OCI-LY3 (cell line): Measurements from ENCODE around the gene MAST1.
"Not testable (repeated sequence)": the region's sequence is repeated elsewhere in the genome, so short reads cannot be mapped to it uniquely, and the experiment has no call there.

ENCODE experiments used
- H2AFZ ChIP-seq: fragments of 200-600, 300-600 bp; shearing (Covaris generic); 2 replicates; pipeline ENCODE4 v1.6.0; 2014; ENCODE audit warnings: antibody characterized with exemption, low read depth, low read length
- H3K27ac ChIP-seq: fragments of 200-600, 300-600 bp; sonication (generic); 2 replicates; pipeline ENCODE4 v1.5.1; 2014; ENCODE audit warnings: mild to moderate bottlenecking, low read length, moderate library complexity, mixed read lengths
- H3K27me3 ChIP-seq: fragments of 200-600, 300-600 bp; sonication (generic); 2 replicates; pipeline ENCODE4 v1.6.1; 2014; ENCODE audit warnings: low read depth, low read length, mixed read lengths
- H3K36me3 ChIP-seq: fragments of 200-600, 300-600 bp; sonication (generic); replicated peaks from 2 replicates; pipeline ENCODE3; 2014; ENCODE audit warnings: low read depth, low read length, mixed read lengths
- H3K4me1 ChIP-seq: fragments of 300-600, 200-600 bp; sonication (generic); 2 replicates; pipeline ENCODE4 v1.6.1; 2014; ENCODE audit warnings: low read length, mixed read lengths
- H3K4me2 ChIP-seq: fragments of 200-600, 300-600 bp; sonication (generic); 2 replicates; pipeline ENCODE4 v1.6.1; 2014; ENCODE audit warnings: low read length, mixed read lengths
- H3K4me3 ChIP-seq: fragments of 300-600, 200-600 bp; sonication (generic); 2 replicates; pipeline ENCODE4 v1.5.1; 2014; ENCODE audit warnings: antibody characterized with exemption, mild to moderate bottlenecking, low read length, moderate library complexity
- H3K79me2 ChIP-seq: fragments of 300-600, 200-600 bp; shearing (Covaris generic); 2 replicates; pipeline ENCODE4 v1.6.1; 2014; ENCODE audit warnings: mild to moderate bottlenecking, low read length, mixed read lengths
- H3K9ac ChIP-seq: fragments of 300-600, 200-600 bp; shearing (Covaris generic); 2 replicates; pipeline ENCODE4 v1.6.0; 2014; ENCODE audit warnings: mild to moderate bottlenecking, low read length, moderate library complexity
- H3K9me3 ChIP-seq: fragments of 200-600, 300-600 bp; shearing (Covaris generic); 2 replicates; pipeline ENCODE4 v1.6.1; 2014; ENCODE audit warnings: low read length, mixed read lengths; ENCODE audit not compliant: insufficient read depth
- H4K20me1 ChIP-seq: fragments of 200-600, 300-600 bp; sonication (generic); 2 replicates; pipeline ENCODE4 v1.6.1; 2016; ENCODE audit warnings: low read length, mixed read lengths; ENCODE audit not compliant: insufficient read depth
- CTCF ChIP-seq: fragments of 200-600, 300-600 bp; sonication (generic); IDR thresholded peaks from 2 replicates; pipeline ENCODE4 v1.5.1; 2014; ENCODE audit warnings: antibody characterized with exemption, low read length, low read depth
- EZH2phosphoT487 ChIP-seq: fragments of 200-600 bp; shearing (Covaris generic); IDR thresholded peaks from 2 replicates; pipeline ENCODE4 v1.6.1; 2018; ENCODE audit warnings: antibody characterized with exemption, mixed run types, low read depth

The MAST1 gene

GRCh38 chr19:12802267-12803106 is 35.8 kb upstream of the MAST1 start:
- Histone ChIP-seq H3K4me2 (peak overlapping the region; percentile 92), H3K27ac (no peak overlapping the region), H3K9me3 (no peaks in the 10 kb centered on the region), H3K4me3 (peak overlapping the region; percentile 91), H3K27me3 (no peaks in the 10 kb centered on the region), H3K36me3 (peaks cover 14% of the 10 kb centered on the region), H4K20me1 (no peaks in the 10 kb centered on the region), H3K9ac (peak overlapping the region; percentile 96), H3K4me1 (peaks cover 24% of the 10 kb centered on the region), H3K79me2 (peaks cover 32% of the 10 kb centered on the region), H2AFZ (peak overlapping the region; percentile 86)
- no peak for TF ChIP-seq EZH2phosphoT487

GRCh38 chr19:12804051-12804450 is 34.3 kb upstream of the MAST1 start:
- Histone ChIP-seq H2AFZ (no peak overlapping the region), H3K9ac (no peak overlapping the region), H3K36me3 (peaks cover 20% of the 10 kb centered on the region), H3K4me3 (no peak overlapping the region), H3K4me1 (peaks cover 24% of the 10 kb centered on the region), H3K4me2 (no peak overlapping the region), H4K20me1 (no peaks in the 10 kb centered on the region), H3K27me3 (no peaks in the 10 kb centered on the region), H3K27ac (no peak overlapping the region), H3K79me2 (peaks cover 32% of the 10 kb centered on the region), H3K9me3 (no peaks in the 10 kb centered on the region)
- TF ChIP-seq EZH2phosphoT487: no peak

GRCh38 chr19:12806242-12807081 is 31.9 kb upstream of the MAST1 start, which contains the start of gene RNASEH2A:
TSS of gene RNASEH2A (plus strand) at chr19:12806584. CDS start at chr19:12806674, 90 bp downstream.
- Histone ChIP-seq H3K27me3 (no peaks in the 10 kb centered on the region), H3K4me3 (peak within 1 kb of the TSS; percentile 87), H3K4me1 (peaks cover 16% of the 10 kb centered on the region), H3K79me2 (peaks cover 12% of the 10 kb centered on the region), H3K9ac (peak within 1 kb of the TSS; percentile 82), H3K9me3 (no peaks in the 10 kb centered on the region), H4K20me1 (no peaks in the 10 kb centered on the region), H2AFZ (peak within 1 kb of the TSS; percentile 95), H3K36me3 (peaks cover 17% of the 10 kb centered on the region), H3K27ac (peak within 1 kb of the TSS; percentile 41), H3K4me2 (peak within 1 kb of the TSS; percentile 95)
- no peak for TF ChIP-seq CTCF
- TF ChIP-seq EZH2phosphoT487: no peak

GRCh38 chr19:12815088-12815487 is 23.2 kb upstream of the MAST1 start:
- Histone ChIP-seq H3K4me1 (peaks cover 10% of the 10 kb centered on the region), H3K9ac (no peak overlapping the region), H4K20me1 (no peaks in the 10 kb centered on the region), H3K27me3 (no peaks in the 10 kb centered on the region), H3K79me2 (no peaks in the 10 kb centered on the region), H3K9me3 (no peaks in the 10 kb centered on the region), H3K36me3 (peaks cover 21% of the 10 kb centered on the region), H2AFZ (no peak overlapping the region), H3K4me3 (no peak overlapping the region), H3K4me2 (no peak overlapping the region), H3K27ac (no peak overlapping the region)
- TF ChIP-seq CTCF (no peak), EZH2phosphoT487 (no peak)

GRCh38 chr19:12817188-12817587 is 21.1 kb upstream of the MAST1 start:
- not testable (repeated sequence) for H2AFZ ChIP-seq, H3K4me3 ChIP-seq, H3K79me2 ChIP-seq, H4K20me1 ChIP-seq, H3K4me2 ChIP-seq, H3K27me3 ChIP-seq, H3K27ac ChIP-seq, H3K9me3 ChIP-seq, H3K9ac ChIP-seq
- Histone ChIP-seq H3K36me3 (peaks cover 15% of the 10 kb centered on the region), H3K4me1 (peaks cover 10% of the 10 kb centered on the region)

- H2AFZ ChIP-seq, H3K9ac ChIP-seq, H3K9me3 ChIP-seq, H3K79me2 ChIP-seq, H3K27ac ChIP-seq, H3K4me3 ChIP-seq, H3K27me3 ChIP-seq, H4K20me1 ChIP-seq, H3K4me2 ChIP-seq: not testable (repeated sequence)
- Histone ChIP-seq H3K36me3 (peaks cover 15% of the 10 kb centered on the region), H3K4me1 (peaks cover 10% of the 10 kb centered on the region)
Observed at GRCh38 chr19:12817810-12818209, 20.5 kb upstream of the MAST1 start.
